Hepatocyte (in vitro differentiated cells): ENCODE measurements around the gene CAMKMT.

ENCODE experiments used
- CTCF ChIP-seq: fragments of 200-600 bp; sonication (generic); IDR thresholded peaks from 2 replicates; pipeline ENCODE4 v1.5.1; 2016; ENCODE audit warnings: antibody characterized with exemption, mild to moderate bottlenecking; ENCODE audit not compliant: poor library complexity
- EZH2phosphoT487 ChIP-seq: fragments of 200-600 bp; sonication (generic); IDR thresholded peaks from one replicate; pipeline ENCODE4 v1.6.1; 2018; ENCODE audit warnings: antibody characterized with exemption, mild to moderate bottlenecking, low read depth, moderate library complexity; ENCODE audit not compliant: unreplicated experiment, severe bottlenecking

GRCh38 chr2:44573996-44574395 lies 212.2 kb downstream of the CAMKMT start:
- no peak for TF ChIP-seq CTCF
- TF ChIP-seq EZH2phosphoT487: no peak
